Upper lobe of left lung (tissue), 4 donors: ENCODE data around the gene GOLGA3.

Experiments
- CTCF ChIP-seq, 6 experiments: fragments of 450-650 bp in 4 of 6; fragments of 200-600 bp in 2 of 6; sonication (generic) in 2 of 6; IDR thresholded peaks; one replicate each; pipeline ENCODE4 v1.5.1; 2016 to 2019; ENCODE audit warnings: antibody characterized with exemption in 6 of 6
- EP300 ChIP-seq, 4 donors: sonication (generic); formaldehyde crosslinking; IDR thresholded peaks; one replicate each; pipeline ENCODE4 v1.5.1; 2017; ENCODE audit warnings: antibody characterized with exemption in 4 of 4, control low read depth in 2 of 4
- POLR2A ChIP-seq, 4 donors: fragments of 450-650 bp; IDR thresholded peaks; one replicate each; pipeline ENCODE4 v1.5.1; 2016 to 2017; ENCODE audit warnings: antibody characterized with exemption in 4 of 4, mild to moderate bottlenecking in 2 of 4
- POLR2AphosphoS5 ChIP-seq, 2 donors: sonication (generic); formaldehyde crosslinking; IDR thresholded peaks; one replicate each; pipeline ENCODE4 v1.5.1; 2017; ENCODE audit warnings: antibody characterized with exemption in 2 of 2

GRCh38 chr12:132813443-132813842 lies 15.2 kb downstream of the GOLGA3 start:
- TF ChIP-seq CTCF (IDR thresholded peaks at IDR 0.05) = no peak
- no peak for TF ChIP-seq POLR2A (IDR thresholded peaks at IDR 0.05)
- no peak for TF ChIP-seq EP300 (IDR thresholded peaks at IDR 0.05)
- no peak for TF ChIP-seq POLR2AphosphoS5 (IDR thresholded peaks at IDR 0.05)
